Activated T-cell treated with anti-CD3 and anti-CD28 coated beads, Interleukin-2, amount 50 U/mL, for 48 hours (primary cell): ENCODE results near the gene PARD3.

Experiments used
- DNase-seq, 2 experiments: peaks; one replicate each; pipeline ENCODE4 v3.0.0-alpha.2; 2020

PARD3 gene

DNA sequence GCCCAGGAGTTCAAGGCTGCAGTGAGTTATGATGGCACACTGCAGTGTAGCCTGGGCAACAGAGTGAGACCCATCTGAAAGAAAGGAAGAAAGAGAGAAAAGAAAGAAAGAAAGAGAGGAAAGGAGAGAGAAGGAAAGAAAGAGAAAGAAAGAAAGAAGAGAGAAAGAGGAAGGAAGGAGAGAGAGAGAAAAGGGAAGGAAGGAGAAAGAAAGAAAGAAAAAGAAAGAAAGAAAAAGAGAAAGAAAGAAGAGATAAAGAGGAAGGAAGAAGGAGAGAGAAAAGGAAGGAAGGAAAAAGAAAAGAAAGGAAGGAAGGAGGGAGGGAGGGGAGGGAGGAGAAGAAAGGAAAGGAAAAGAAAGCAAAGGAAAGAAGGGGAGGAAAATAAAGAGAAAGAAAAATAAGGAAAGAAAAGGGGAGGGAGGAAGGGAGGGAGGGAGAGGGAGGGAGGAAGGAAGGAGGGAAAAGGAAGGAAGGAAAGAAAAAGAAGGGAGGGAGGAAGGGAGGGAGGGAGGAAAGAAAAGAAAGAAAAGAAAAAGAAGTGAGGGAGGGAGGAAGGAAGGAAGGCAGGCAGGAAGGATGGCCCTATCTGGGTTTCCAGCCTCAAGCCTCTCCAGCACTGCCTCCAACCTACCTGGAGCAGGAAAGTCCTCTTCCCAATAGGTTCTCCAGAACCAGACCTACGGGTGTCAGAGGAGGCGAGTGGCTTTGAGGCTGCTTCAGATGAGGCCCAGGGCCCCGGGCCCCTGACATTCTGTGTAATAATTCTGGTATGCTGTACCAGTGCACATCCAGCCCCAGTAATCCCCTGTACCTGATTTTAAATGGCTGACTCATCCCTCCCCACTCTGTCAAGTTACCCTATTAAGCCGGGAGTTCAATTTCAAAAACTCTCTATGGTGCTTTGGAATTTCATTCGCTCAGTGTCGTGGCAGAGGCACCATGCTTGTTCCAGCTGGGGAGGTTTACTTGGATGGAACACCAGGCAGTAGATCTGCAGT is 6.8 kb upstream of the PARD3 start:
- DNase-seq = no peak

DNA sequence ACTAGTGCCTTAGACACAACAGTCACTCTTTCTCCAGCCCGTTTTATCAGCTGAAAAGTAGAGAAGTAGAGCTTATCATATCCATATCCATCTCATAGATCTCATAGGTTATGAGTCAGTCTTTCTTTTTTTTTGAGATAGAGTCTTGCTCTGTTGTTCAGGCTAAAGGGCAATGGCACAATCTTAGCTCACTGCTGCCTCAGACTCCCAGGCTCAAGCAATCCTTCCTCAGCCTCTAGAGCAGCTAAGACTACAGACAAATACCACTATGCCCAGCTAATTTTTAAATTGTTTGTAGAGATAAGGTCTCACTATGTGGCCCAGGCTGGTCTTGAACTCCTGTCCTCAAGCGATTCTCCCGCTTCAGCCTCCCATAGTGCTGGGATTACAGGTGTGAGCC is 2.5 kb upstream of the PARD3 start:
- DNase-seq = no peak

DNA sequence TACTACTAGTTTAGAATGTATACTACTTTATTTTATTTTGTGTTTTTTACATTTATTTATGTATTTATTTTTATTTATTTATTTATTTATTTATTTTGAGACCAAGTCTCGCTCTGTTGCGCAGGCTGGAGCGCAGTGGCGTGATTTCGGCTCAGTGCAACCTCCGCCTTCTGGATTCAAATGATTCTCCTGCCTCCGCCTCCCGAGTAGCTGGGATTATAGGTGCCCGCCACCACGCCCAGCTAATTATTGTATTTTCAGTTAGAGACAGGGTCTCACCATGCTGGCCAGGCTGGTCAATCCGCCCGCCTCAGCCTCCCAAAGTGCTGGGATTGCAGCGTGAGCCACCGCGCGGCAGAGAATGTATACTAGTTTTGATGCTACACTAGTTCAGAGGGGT is 2.0 kb upstream of the PARD3 start:
- no peak for DNase-seq

GRCh38 chr10:34816501-34817002 is 1.5 kb upstream of the PARD3 start:
- peak in 1 of 2 experiments; percentile 18 for DNase-seq

DNA sequence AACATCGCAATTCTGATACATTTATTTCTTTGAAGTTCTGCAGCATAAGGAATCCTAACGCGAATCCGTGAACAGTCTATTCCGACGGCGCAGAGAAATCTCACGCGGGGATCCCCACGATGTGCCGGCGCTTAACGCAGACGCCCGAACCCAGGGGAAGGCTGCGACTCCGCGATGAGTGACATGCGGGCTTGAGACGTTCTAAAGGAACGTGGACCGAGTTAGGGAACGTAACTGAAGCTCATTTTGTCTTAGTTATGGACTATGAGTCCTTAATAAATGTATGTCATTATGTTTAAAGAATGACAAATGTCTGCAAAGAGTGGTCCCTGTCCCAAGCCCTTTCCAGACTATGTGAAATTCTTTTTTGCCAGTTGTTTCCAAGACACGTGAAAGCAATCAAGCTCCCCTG is 995 bp upstream of the PARD3 start:
- peak in 1 of 2 experiments; percentile 26 for DNase-seq

- DNase-seq = peak in 1 of 2 experiments; percentile 32
Measured at GRCh38 chr10:34814913-34815184, 247 bp downstream of the PARD3 start.

DNA sequence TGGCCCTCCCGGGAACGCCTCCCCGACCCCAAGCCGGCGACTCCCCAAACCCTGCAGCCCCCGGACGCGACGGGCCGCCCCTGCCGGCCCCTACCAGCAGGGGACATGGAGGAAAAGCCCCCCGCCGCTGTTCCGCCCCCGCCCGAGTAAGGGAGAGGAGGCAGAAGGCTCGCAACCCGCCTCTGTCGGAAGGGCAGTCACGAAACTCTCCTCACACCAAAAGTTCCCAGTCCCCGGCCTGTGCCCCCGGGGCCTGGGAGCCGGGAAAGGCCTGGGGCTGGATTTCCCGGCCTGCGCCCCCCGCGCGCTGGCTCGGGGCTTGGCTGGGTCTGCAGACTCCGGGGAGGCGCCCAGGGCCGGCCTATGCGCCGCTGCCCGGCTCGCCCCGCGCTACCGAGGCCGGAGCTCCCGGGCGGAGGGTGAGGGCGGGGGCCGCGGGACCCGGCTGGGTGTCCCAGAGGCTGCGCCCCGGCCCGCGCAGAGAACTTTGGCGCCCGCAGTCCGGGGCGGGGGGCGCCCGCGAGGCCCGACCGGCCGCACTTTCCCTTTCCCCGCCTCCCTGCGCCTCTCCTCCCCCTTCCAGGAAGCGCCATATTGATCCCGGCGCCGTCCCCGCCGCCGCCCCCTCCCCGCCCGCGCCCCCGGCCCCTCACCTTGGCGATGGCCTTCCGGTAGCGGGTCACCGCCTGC is 728 bp downstream of the PARD3 start:
- peak in 1 of 2 experiments; percentile 24 for DNase-seq

- peak in 1 of 2 experiments; percentile 20 for DNase-seq
Measured at GRCh38 chr10:34813626-34814222, 1.4 kb downstream of the PARD3 start.

GRCh38 chr10:34812771-34813170 is 2.3 kb downstream of the PARD3 start:
- DNase-seq = no peak

GRCh38 chr10:34811968-34812514 is 3.1 kb downstream of the PARD3 start:
- DNase-seq = no peak

GRCh38 chr10:34811126-34811967 is 3.7 kb downstream of the PARD3 start:
- DNase-seq = no peak

GRCh38 chr10:34809796-34810195 is 5.3 kb downstream of the PARD3 start:
- DNase-seq = no peak

DNA sequence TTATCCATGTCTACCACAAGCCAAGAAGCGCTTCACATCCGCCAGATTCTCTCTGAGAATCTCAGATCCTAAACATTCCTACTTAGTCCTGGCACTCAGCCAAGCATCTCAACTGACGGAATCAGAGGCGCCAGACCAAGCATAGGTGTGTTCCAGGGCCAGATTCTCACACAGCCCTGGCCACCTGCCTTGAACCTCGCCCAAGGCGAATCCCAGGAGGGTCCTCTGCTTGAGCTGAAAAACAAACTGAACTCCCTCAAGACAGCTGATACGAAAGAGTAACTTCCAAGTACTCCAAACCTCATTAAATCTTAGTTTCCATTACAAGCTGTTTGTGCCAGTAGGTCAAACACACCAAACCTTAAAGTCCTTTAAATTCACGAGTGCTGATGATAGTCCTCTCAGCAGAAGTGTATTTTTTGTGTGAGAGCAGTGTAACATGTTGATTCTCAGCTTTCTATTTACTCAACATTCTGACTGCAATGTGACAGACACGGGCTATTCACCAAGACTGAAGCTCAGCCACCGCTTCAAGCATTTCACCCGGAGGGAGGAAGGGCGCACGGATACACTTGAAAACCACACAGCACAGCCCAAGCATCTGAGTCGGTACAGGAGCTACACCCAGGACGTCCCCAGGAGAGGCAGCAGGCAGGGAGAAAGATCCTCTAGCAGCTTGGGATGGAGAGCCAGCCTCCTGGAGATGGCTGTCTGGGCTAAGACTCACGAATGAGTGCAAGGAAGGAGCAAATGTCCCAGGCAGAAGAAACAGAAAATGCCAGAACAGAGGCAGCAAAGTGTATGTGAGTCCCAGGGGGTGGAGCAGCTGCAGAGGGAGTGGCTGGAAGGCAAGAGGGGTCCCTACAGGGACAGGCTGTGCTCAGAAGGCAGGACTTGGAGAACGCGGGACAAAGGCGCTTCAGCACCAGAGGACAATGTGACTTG is 6.0 kb downstream of the PARD3 start:
- no peak for DNase-seq

GRCh38 chr10:34808336-34808735 is 6.8 kb downstream of the PARD3 start:
- no peak for DNase-seq

- DNase-seq = no peak
Measured at GRCh38 chr10:34804306-34804705, 10.8 kb downstream of the PARD3 start.

GRCh38 chr10:34802692-34803091 is 12.4 kb downstream of the PARD3 start:
- no peak for DNase-seq

GRCh38 chr10:34801097-34801733 is 13.9 kb downstream of the PARD3 start:
- no peak for DNase-seq

DNA sequence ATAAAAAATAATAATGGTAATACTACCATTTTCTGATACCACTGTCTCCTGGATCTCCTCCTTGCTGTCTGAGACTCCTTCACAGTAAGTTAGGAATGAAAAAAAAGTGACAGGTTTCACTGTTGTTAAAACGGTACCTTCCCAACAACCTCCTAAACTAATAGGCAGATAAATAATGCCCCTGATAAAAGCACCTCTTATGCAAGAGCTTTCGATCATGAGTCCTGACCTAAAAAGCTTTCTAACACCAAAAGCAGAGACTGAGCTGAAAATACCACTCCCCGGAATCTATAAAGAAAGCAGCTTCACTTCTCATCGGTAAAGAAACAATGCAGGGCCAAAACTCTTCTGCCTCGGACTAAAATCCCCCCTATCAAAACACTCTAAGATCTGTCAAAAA is 14.5 kb downstream of the PARD3 start:
- no peak for DNase-seq

DNA sequence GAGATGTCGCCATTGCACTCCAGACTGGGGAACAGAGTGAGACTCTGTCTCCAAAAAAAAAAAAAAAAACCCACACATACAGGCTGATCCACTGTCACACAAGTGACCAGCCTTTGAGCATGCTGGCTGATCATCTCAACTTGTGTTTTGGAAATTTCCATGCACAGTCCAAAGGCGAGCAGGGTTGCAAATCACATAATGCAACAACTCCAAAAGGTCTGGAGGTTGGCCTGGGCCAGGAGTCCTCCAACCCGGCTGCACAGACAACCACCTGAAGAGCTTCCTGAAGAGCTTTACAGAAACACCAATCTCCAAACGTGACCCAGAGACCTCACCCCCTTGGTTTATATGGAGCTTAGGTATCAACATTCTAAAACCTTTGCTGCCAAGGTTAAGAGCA is 16.4 kb downstream of the PARD3 start:
- DNase-seq = no peak

GRCh38 chr10:34797155-34797554 is 17.9 kb downstream of the PARD3 start:
- no peak for DNase-seq

- DNase-seq = no peak
Measured at GRCh38 chr10:34796133-34796532, 19.0 kb downstream of the PARD3 start.
